ENCODE results near the gene DPY19L1.
"Not testable (repeated sequence)": the region's sequence is repeated elsewhere in the genome, so short reads cannot be mapped to it uniquely, and the experiment has no call there.

Gene DPY19L1

DNA sequence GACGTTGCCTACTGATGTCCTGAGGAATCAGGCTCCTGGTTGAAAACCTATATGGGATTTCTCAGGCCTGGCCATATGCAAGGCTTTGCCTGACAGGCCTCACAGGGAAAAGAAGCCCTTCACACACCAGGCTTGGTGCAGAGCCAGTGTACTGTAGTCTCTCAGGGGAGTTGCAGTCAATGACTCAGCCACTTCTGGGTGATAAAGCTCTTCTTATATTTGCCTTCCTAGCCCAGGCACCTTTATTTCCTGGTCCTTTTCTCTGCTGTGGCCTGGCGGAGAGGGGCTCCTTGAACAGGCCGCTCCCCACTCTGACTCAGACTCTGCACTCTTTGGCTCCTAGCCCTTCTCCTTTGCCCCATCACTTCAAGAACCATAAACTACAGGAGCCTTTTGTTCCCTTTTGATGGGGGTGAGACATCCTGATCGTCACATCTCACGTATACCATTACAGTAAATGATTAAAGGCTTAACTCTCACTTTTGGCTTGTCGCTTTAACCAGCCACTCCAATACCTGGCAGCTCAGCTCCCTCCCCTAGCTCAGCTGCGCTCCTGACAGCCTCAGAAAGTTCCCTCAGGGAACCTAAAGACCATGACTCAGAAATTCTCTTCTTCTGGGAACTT, 33.5 kb downstream of the DPY19L1 start:
- H3K27ac ChIP-seq = peak overlapping the region; percentile 36
- TF ChIP-seq ZFX (IDR thresholded peaks at IDR 0.05) = no peak
- TF ChIP-seq, protein P1, sequence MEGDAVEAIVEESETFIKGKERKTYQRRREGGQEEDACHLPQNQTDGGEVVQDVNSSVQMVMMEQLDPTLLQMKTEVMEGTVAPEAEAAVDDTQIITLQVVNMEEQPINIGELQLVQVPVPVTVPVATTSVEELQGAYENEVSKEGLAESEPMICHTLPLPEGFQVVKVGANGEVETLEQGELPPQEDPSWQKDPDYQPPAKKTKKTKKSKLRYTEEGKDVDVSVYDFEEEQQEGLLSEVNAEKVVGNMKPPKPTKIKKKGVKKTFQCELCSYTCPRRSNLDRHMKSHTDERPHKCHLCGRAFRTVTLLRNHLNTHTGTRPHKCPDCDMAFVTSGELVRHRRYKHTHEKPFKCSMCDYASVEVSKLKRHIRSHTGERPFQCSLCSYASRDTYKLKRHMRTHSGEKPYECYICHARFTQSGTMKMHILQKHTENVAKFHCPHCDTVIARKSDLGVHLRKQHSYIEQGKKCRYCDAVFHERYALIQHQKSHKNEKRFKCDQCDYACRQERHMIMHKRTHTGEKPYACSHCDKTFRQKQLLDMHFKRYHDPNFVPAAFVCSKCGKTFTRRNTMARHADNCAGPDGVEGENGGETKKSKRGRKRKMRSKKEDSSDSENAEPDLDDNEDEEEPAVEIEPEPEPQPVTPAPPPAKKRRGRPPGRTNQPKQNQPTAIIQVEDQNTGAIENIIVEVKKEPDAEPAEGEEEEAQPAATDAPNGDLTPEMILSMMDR (conservative IDR thresholded peaks at IDR 0.05) = no peak

DNA sequence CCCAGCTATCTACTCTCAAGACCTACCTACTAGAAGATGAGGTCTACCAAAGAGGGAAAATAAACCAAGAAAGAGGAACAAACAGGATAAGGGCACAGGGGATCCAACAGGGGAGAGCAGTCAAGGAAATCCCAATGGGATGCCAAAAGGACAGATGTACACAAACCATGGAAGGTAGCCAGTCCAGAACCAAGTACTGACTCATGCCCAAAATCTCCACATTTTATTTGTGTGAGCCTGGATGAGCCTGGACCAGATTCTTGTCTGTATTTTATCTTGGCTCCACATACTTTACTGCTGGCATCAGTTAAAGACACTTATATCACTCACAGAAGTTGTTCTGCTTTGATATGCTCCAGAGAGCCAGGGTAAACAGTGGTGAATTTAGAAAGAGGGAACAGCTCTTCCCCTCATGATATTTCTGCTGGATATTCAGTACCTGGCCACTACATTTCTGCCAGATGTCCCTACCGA, 34.1 kb downstream of the DPY19L1 start:
- H3K27ac ChIP-seq = peak overlapping the region; percentile 36

DNA sequence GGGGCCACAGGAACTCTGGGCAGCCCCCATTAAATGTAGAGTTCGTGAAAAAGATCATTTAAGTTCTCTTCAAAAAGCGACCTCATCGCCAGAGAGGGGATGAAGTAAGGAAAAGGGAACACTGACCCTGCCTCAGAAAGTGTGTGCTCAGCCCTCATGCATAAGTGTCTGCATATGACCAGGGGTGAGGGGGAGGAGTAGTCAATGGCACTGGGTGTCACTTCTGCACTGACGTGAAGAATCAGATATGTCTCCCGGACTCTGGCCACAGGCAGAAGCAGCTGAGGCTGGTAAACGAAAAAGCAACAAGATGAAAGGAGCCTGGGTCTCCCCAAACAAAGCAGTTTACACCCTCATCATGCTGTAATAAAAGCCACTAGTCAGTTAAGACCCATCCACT, 39.0 kb downstream of the DPY19L1 start:
- not testable (repeated sequence) for H3K27ac ChIP-seq

DNA sequence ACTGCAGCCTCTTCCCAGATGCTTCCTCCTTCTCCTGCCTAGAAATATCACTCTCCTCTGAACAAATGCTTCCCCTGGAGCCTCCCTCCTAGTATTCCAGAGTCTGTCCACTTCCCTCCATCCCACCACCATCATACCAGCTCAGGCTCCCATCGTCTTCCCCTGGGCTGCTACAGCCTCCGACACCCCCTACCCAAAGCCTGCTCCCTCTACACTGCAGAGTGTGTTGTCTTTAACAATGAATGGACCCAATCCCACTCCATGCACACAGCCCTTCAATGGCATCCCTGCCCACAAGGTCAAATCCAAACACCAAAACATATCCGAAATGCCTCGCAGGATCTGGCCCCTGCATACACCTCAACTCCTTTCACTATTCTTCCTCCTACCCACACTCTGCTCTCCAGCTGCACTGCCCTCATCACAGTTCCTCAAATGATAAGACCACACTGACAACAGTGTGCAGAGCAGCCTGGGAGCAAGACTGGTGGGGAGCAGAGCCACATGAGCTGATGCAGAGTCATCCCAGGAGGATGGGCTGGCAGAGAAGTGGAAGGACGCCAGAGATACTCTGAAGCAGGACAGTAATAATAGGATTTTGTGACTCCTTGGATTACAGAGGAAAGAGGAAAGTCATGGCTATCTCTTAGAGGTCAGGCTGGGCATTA, 40.7 kb downstream of the DPY19L1 start:
- not testable (repeated sequence) for H3K27ac ChIP-seq

DNA sequence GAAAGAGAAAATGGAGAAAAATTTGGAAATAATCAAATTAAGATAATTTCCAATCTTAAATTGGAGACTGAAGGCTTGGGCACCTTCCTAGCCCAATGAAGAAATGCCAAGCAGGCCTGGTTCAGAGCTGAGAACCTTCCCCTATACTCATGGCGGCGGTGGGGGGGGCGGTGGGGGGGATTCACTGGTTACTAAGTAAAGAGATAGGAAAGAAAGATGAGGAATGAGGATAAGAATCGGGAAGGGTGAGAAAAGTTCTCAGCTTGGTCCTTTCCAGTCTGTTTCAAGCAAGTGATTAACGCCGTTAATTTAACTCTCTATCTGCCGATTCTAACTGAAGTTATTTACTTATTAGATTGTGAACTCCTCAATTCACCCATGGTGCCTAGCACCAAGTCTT, 41.5 kb downstream of the DPY19L1 start:
- H3K27ac ChIP-seq = no peak overlapping the region
- TF ChIP-seq, protein P1 (conservative IDR thresholded peaks at IDR 0.05) = no peak
- no peak for TF ChIP-seq ZFX (IDR thresholded peaks at IDR 0.05)

DNA sequence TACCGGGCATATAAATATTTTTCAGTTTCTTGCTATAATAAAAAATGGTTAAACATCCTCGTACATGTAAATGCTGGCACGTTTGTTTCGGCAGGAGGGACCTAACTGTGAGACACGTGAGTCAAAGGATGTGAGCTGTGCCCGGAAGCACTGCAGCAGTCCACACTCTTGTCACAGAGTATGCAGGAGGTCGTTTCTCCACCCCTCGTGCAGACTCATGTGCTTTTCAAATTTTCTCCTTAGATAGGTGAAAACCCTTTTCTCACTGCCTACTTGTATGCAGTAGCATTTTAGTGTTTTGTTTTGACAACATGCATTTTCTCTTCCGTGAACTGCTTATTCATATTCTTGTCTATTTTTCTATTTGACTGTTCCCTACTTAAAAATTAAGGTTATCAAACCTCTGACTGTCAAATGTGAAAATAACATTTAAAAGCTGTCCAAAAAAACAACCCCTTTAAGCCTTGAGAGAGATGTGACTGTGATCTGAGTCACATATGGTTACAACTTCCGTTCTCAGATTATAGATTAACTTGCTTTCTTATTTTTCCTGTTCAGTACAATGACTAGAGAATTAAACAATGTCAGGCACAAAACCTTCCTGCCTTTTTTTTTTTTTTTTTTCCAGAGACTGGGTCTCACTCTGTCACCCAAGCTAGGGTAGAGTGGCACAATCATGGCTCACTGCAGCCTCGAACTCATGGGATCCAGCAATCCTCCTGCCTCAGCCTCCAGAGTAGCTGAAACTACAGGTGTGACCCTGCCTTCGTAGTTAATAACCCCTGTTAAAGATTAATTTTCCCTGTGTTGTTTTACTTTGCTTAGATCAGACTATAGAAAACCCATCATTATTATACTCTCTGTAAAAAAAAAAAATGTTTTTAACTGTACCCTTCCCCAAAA, 45.1 kb downstream of the DPY19L1 start:
- TF ChIP-seq ZFX (IDR thresholded peaks at IDR 0.05) = no peak
- TF ChIP-seq, protein P1 (conservative IDR thresholded peaks at IDR 0.05) = no peak
- H3K27ac ChIP-seq = no peak overlapping the region

DNA sequence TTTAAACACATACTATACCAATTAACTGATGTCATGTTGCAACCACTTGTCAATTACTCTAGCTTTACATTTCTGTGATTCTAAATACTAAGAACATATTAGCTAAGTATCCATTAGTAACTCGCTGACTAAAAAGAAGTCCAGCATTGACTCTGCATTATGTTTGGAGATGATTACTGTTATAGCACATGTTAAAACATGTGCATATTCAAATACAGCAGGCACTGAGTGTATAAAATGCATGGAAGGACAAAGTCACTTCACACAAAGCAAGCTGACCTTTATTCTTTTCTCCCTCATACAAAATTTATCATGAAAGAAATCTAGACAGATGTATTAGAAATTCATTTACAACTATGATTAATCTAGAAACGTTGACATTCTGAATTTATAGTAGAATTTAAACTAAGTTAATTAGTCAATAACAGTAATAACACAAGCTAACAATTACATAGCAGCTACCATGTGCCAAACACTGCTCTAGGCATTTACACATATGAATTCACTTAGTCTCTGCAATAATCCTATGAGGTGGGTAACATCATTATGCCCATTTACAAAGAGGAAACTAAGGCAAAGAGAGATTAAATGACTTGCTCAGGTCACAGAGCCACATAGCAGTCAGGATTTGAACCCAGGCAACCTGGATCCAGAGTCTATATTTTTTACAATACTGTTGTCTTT, 48.7 kb downstream of the DPY19L1 start:
- H3K27ac ChIP-seq = not testable (repeated sequence)

DNA sequence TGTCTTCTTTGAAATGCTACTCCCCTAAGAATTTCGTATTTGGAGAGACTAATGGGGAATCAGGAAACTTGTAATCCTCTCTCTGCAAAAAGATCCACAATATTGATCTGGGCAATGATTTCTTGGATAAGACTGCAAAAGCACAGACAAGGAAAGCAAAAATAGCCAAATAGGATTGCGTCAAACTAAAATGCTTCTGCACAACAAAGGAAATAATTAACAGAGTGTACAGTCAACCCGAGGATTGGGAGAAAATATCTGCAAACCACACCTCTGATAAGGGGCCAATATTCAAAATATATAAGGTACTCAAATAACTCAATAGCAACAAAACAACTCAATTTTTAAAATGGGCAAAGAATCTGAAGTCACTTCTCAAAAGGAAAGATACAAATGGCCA, 52.1 kb downstream of the DPY19L1 start:
- not testable (repeated sequence) for H3K27ac ChIP-seq

DNA sequence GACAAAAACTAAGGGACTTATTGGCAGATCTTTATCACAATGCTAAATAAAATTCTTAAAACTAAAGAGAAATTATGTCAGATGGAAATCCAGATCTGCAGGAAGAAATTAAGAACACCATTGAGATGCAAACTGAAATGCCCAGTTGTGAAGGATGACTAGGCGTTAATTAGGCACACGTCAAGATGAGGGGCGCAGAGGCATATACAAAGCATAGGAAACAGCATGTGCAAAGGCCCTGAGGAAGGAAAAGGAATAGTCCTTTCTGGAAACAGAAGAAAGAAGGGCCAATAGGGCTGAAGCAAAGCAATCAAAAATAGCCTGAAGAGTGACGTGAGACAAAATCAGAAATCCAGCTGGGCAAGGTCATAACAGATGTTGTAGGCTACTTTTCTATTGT, 53.1 kb downstream of the DPY19L1 start:
- not testable (repeated sequence) for H3K27ac ChIP-seq

DNA sequence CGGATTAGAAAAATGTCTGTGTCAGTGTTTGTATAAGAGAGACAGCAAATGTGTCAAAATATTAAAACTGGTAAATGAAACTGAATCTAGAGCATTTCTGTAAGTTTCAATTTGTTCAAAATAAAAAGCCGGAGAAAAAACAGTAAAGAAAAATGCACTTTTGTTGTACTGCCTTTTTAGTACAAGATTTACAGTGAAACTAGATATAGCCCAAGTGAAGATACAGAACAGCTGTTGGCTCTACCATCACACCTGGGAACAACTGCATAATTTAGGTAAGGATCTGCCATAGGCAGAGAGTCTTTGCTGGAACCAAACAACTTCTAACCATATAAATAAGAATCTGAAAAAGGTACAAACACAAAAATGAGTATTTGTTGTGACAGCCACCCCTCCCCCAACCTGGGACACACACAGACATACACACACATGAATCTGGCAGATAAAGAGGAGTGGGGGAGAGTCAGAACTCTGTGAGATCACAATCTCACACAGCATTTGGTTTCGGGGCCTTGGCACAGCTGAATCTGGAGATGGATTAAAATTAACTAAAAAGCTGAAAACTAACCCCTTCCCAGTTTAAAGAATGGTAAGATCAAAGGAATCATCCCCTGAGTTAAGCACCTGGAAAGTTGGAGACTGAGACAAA, 54.8 kb downstream of the DPY19L1 start:
- H3K27ac ChIP-seq = no peak overlapping the region
- TF ChIP-seq ZFX (IDR thresholded peaks at IDR 0.05) = no peak
- TF ChIP-seq, protein P1 (conservative IDR thresholded peaks at IDR 0.05) = no peak

DNA sequence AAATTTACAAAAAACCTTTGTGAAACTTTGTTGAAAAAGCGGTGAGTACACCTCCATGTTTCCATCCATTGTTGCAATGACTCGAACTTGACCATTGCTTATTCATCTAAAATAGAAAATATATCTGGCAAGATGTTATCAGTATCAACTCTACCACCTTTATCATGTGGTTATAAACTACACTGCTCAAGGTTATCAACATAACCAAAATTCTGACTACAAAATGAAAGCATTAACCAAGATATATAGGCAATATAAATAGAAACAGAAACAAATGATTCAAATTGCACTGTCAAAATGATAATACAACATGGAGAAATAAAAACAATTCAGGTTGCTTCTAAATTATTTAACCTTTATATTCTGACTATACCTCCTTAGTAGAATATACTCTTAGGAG, 58.2 kb downstream of the DPY19L1 start:
- H3K27ac ChIP-seq = not testable (repeated sequence)

Measured in C4-2B (cell line).